Gastroesophageal sphincter (tissue), 3 donors: ENCODE data around the gene CXCR3.

Experiments
- CTCF ChIP-seq, 4 experiments: fragments of 200-600 bp in 2 of 4; fragments of 450-650 bp in 2 of 4; sonication (generic) in 1 of 4; IDR thresholded peaks; one replicate each; pipeline ENCODE4 v1.5.1; 2017 to 2019; ENCODE audit warnings: antibody characterized with exemption in 4 of 4, mild to moderate bottlenecking in 2 of 4, moderate library complexity in 2 of 4
- EP300 ChIP-seq: sonication (generic); formaldehyde crosslinking; IDR thresholded peaks from one replicate; pipeline ENCODE4 v1.6.1; 2017; ENCODE audit warnings: antibody characterized with exemption, mild to moderate bottlenecking
- POLR2A ChIP-seq, 2 donors: fragments of 450-650 bp; IDR thresholded peaks; one replicate each; pipeline ENCODE4 v1.6.1; 2017; ENCODE audit warnings: antibody characterized with exemption in 2 of 2, mild to moderate bottlenecking in 2 of 2, moderate library complexity in 1 of 2

DNA sequence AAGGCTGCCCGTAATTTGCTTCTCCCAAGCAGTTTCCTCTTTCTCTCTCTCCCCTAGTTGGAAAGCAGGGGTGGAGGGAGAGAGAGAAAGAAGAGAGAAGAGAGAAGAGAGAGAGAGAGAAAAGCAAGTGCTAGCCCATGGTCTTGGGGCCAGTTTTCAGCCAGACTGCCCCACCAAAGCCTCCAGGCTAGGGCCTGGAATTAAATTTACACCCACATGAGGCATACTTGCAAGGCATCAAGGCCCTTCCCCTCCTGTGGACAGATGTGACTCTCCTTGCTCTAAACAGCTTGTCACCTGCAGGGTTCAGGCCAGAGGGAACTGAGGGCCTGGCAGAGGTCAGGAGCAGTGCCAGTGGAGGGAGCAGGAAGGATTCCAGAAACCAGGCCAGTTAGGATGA, 1.7 kb upstream of the CXCR3 start:
- TF ChIP-seq POLR2A (IDR thresholded peaks at IDR 0.05), result no peak
- TF ChIP-seq CTCF (IDR thresholded peaks at IDR 0.05), result no peak
- no peak for TF ChIP-seq EP300
